PFSK-1 (cell line): ENCODE data around the gene PPFIA1.

Experiments
- POLR2AphosphoS5 ChIP-seq: IDR thresholded peaks from 2 replicates; pipeline ENCODE4 v1.6.1; 2012; ENCODE audit warnings: low read depth, mild to moderate bottlenecking, control low read depth, low read length, moderate library complexity
- SIN3A ChIP-seq: IDR thresholded peaks from 2 replicates; pipeline ENCODE4 v1.6.1; 2012; ENCODE audit warnings: mild to moderate bottlenecking, low read length, moderate library complexity, borderline replicate concordance; ENCODE audit not compliant: insufficient read depth

- TF ChIP-seq SIN3A (no peak), POLR2AphosphoS5 (no peak)
Measured at GRCh38 chr11:70319396-70320076, 49.0 kb downstream of the PPFIA1 start.
